Breast epithelium (tissue), 4 donors: ENCODE measurements around the gene LRCH4. TPM values are rescaled to one million over a fixed set of nuclear protein-coding genes. Genes with fewer than 3 reads are reported as not detected.

Experiments
- DNase-seq, 2 donors: peaks; one replicate each; pipeline ENCODE4 v3.0.0-alpha.2; 2019; ENCODE audit warnings: low spot score in 2 of 2
- H3K27ac ChIP-seq, 2 donors: fragments of 200-600 bp; sonication (generic) in 1 of 2; one replicate each; pipeline ENCODE4 v1.5.1; 2016 to 2019; ENCODE audit warnings: mild to moderate bottlenecking in 1 of 2
- H3K27me3 ChIP-seq, 2 donors: fragments of 200-600 bp; sonication (generic) in 1 of 2; one replicate each; pipeline versions ENCODE4 v1.5.1 to v1.6.0; 2017 to 2019; ENCODE audit warnings: control low read depth in 1 of 2, mild to moderate bottlenecking in 1 of 2
- H3K36me3 ChIP-seq: fragments of 200-600 bp; one replicate; pipeline ENCODE4 v1.5.1; 2019
- H3K4me1 ChIP-seq, 2 donors: fragments of 200-600 bp; sonication (generic); one replicate each; pipeline ENCODE4 v1.5.1; 2016 to 2019; ENCODE audit warnings: control low read depth in 1 of 2
- H3K4me3 ChIP-seq, 3 donors: fragments of 200-600 bp; sonication (generic); 1 replicate in 2 of 3; 2 replicates in 1 of 3; pipeline ENCODE4 v1.5.1; 2016 to 2019; ENCODE audit warnings: mild to moderate bottlenecking in 3 of 3, moderate library complexity in 2 of 3
- H3K9me3 ChIP-seq, 2 donors: fragments of 200-600 bp; sonication (generic) in 1 of 2; one replicate each; pipeline ENCODE4 v1.5.1; 2016 to 2019; ENCODE audit warnings: control low read depth in 1 of 2
- POLR2A ChIP-seq: fragments of 450-650 bp; IDR thresholded peaks from one replicate; pipeline ENCODE4 v1.6.1; 2016; ENCODE audit warnings: antibody characterized with exemption, mild to moderate bottlenecking, moderate library complexity
- POLR2AphosphoS5 ChIP-seq, 3 donors: sonication (generic); formaldehyde crosslinking; IDR thresholded peaks; one replicate each; pipeline ENCODE4 v1.6.1; 2017; ENCODE audit warnings: antibody characterized with exemption in 3 of 3
- intact Hi-C: fragments of 100-400 bp; cut with DNase I; formaldehyde crosslinking; loops from one replicate; pipeline ENCODE4 v1.15.1; 2023; ENCODE audit warnings: low total_unique reads
- total RNA-seq, 3 donors: library from RNA; depleted of rRNA; stranded (reverse); fragments of >200 nt; gene quantifications; one replicate each; pipeline ENCODE4 v1.1.0, GENCODE V29; 2016
- TF ChIP-seq, protein P1 (sequence below), 3 donors: fragments of 450-650 bp; IDR thresholded peaks; one replicate each; pipeline ENCODE4 v1.5.1; 2016 to 2017; ENCODE audit warnings: antibody characterized with exemption in 3 of 3, mild to moderate bottlenecking in 3 of 3, moderate library complexity in 3 of 3

LRCH4 gene
- total RNA-seq, 3 donors from 2014 or later, result 49.6 to 89.1 (median 88.1) TPM

DNA sequence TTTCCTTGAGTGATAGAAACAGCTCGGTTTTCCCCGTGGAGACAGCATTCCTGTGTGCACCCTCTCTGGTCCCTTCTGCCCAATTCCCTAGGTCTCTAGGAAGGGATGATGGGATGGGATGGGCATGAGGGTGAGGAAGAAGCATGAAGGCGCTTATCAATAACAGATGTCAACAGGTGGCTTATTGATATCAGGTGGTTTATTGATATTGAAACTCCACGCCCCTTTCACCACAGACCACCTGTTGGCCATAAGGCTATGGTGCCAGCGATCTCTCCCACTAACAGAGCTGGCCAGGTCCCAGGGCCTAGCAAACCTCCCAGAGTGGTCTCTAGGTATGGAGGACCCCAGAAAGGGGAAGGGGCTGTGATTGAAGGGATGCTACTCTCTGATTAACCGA is 34.3 kb upstream of the LRCH4 start:
- intact Hi-C loops, result no loop called here
- TF ChIP-seq POLR2AphosphoS5 (IDR thresholded peaks at IDR 0.05), result no peak
- no peak for TF ChIP-seq POLR2A
- TF ChIP-seq, protein P1, sequence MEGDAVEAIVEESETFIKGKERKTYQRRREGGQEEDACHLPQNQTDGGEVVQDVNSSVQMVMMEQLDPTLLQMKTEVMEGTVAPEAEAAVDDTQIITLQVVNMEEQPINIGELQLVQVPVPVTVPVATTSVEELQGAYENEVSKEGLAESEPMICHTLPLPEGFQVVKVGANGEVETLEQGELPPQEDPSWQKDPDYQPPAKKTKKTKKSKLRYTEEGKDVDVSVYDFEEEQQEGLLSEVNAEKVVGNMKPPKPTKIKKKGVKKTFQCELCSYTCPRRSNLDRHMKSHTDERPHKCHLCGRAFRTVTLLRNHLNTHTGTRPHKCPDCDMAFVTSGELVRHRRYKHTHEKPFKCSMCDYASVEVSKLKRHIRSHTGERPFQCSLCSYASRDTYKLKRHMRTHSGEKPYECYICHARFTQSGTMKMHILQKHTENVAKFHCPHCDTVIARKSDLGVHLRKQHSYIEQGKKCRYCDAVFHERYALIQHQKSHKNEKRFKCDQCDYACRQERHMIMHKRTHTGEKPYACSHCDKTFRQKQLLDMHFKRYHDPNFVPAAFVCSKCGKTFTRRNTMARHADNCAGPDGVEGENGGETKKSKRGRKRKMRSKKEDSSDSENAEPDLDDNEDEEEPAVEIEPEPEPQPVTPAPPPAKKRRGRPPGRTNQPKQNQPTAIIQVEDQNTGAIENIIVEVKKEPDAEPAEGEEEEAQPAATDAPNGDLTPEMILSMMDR (IDR thresholded peaks at IDR 0.05), result no peak
- H3K9me3 ChIP-seq, result no peaks in the 10 kb centered on the region
- no peak overlapping the region for H3K27ac ChIP-seq
- no peaks in the 10 kb centered on the region for H3K4me1 ChIP-seq
- H3K27me3 ChIP-seq, result no peaks in the 10 kb centered on the region
- no peak overlapping the region for H3K4me3 ChIP-seq
- H3K36me3 ChIP-seq, result no peaks in the 10 kb centered on the region
- DNase-seq, result no peak

DNA sequence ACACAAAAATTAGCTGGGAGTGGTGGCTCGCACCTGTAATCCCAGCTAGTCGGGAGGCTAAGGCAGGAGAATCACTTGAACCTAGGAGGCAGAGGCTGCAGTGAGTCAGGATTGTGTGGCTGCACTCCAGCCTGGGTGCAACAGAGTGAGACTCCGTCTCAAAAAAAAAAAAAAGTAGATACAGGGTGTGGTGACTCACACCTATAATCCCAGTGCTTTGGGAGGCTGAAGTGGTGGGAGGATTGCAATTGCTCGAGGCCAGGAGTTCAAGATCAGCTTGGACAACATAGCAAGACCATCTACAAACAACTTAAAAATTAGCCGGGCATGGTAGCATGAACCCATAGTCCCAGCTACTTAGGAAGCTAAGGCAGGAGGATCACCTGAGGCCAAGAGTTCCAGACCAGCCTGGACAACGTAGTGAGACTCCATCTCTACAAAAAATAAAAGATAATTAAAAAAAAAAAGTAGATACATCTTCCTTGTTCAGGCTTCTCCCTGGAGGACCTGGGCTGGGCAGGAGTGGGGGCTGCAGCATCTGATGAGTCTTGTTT is 28.5 kb upstream of the LRCH4 start:
- DNase-seq, result no peak
- Histone ChIP-seq H3K36me3 (no peaks in the 10 kb centered on the region), H3K4me1 (peaks cover 0 to 6% of the 10 kb centered on the region in 2 donors), H3K4me3 (no peak overlapping the region), H3K9me3 (no peaks in the 10 kb centered on the region), H3K27me3 (no peaks in the 10 kb centered on the region), H3K27ac (no peak overlapping the region)
- intact Hi-C loops, result no loop called here
- no peak for TF ChIP-seq POLR2AphosphoS5 (IDR thresholded peaks at IDR 0.05)
- TF ChIP-seq POLR2A, result no peak
- TF ChIP-seq, protein P1 (IDR thresholded peaks at IDR 0.05), result no peak

DNA sequence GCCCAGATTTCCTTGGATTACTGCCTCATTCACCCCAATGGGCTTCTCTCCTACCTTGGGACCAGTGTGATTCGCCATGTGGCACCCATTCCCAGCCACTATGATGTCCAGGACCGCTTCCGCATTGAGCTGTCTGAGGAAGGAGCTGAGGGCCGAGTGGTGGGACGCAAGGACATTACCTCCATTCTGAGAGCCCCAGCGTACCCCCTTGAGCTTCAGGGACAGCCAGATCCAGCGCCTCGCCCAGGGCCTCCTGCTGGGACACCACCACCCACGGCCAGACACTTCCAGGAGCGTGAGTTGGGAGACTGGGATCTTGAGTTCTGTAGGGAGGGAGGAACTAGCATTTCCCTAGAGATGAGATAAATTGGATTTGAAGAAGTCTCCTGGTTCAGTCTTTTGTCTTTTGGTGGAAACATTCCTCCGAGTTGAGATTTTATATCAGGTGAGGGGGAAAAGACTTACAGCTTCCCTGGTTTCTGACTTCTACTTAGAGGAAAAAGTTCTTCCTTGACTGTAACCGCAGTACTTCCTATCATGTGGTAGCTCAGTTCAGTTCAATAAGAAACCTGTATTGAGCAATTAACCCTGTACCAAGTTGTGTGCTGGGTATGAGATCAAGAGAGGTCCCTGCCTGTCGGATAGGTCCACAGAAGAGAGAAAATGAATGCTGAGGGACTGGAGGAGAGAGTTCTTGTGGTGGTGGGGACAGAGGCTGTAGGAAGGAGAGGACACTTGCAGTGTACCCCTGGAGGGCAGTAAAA is 27.7 kb upstream of the LRCH4 start:
- DNase-seq, result no peak
- H3K27me3 ChIP-seq, result no peaks in the 10 kb centered on the region
- intact Hi-C loops, result no loop called here
- H3K9me3 ChIP-seq, result no peaks in the 10 kb centered on the region
- peaks cover 0 to 6% of the 10 kb centered on the region in 2 donors for H3K4me1 ChIP-seq
- no peaks in the 10 kb centered on the region for H3K36me3 ChIP-seq
- H3K27ac ChIP-seq, result no peak overlapping the region
- H3K4me3 ChIP-seq, result peak overlapping the region; percentile 62 to 85 (median 85)
- TF ChIP-seq, protein P1 (IDR thresholded peaks at IDR 0.05), result no peak
- TF ChIP-seq POLR2A (no peak), POLR2AphosphoS5 (IDR thresholded peaks at IDR 0.05) (no peak)

DNA sequence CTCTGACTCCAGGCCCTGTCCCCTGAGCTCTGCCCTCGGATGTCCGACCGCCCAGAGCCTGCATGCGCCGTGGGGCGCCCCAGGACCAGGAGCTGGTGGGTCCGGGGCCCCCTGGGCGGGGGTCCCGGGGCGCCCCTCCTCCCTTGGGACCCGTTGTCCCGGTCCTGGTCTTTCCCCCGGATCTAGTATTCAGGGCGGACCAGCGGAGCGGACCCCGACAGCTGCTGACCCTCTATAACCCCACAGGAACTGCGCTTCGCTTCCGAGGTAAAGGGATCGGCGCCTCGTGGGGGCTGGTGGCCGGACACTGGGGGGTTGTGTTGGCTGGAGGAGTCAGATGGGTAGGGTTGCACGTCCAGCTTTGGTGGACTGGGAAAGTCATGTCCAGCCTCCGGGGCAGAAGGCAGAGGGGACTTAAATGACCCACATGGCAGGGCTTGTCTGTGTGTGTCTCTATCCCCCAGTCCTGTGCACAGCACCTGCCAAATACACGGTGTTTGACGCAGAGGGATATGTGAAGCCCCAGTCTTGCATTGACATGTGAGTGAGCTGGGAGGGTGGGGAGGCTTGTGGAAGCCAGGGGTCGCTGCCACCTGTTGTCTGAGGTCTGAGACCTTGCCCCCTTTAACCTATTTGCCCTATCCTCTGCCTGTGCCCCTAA is 26.9 kb upstream of the LRCH4 start:
- TF ChIP-seq POLR2AphosphoS5 (IDR thresholded peaks at IDR 0.05), result no peak
- no peak for TF ChIP-seq POLR2A
- TF ChIP-seq, protein P1 (IDR thresholded peaks at IDR 0.05), result no peak
- H3K9me3 ChIP-seq, result no peaks in the 10 kb centered on the region
- H3K27me3 ChIP-seq, result no peaks in the 10 kb centered on the region
- H3K27ac ChIP-seq, result peak overlapping the region; percentile 89 to 93
- no peaks in the 10 kb centered on the region for H3K36me3 ChIP-seq
- H3K4me1 ChIP-seq, result peaks cover 0 to 6% of the 10 kb centered on the region in 2 donors
- intact Hi-C loops, result no loop called here
- peak overlapping the region; percentile 62 to 85 (median 85) for H3K4me3 ChIP-seq
- DNase-seq, result peak in 1 of 2 donors; percentile 39
